GM23338 (cell line): Measurements from ENCODE around the gene DIDO1.

ENCODE experiments used
- EZH2 ChIP-seq: fragments of 200-600 bp; sonication (generic); IDR thresholded peaks from one replicate; pipeline ENCODE4 v1.8.0; 2017; ENCODE audit warnings: antibody characterized with exemption, mild to moderate bottlenecking, low read depth; ENCODE audit not compliant: unreplicated experiment
- REST ChIP-seq: IDR thresholded peaks from one replicate; pipeline ENCODE4 v1.6.1; 2018; ENCODE audit warnings: antibody characterized with exemption; ENCODE audit not compliant: unreplicated experiment
- ZNF331 ChIP-seq: fragments of 250-450 bp; sonication (Bioruptor Pico); IDR thresholded peaks from 2 replicates; pipeline ENCODE4 v1.5.0; 2020; ENCODE audit warnings: low read depth, mild to moderate bottlenecking, moderate library complexity
- TF ChIP-seq, protein P1 (sequence below), 2 experiments: fragments of 200-600 bp in 1 of 2; sonication (generic) in 1 of 2; conservative IDR thresholded peaks; 2 replicates each; pipeline versions ENCODE4 v1.5.1 to v1.6.1; 2016 to 2017; ENCODE audit warnings: antibody characterized with exemption in 2 of 2, low read depth in 2 of 2, mild to moderate bottlenecking in 2 of 2, moderate library complexity in 1 of 2

DNA sequence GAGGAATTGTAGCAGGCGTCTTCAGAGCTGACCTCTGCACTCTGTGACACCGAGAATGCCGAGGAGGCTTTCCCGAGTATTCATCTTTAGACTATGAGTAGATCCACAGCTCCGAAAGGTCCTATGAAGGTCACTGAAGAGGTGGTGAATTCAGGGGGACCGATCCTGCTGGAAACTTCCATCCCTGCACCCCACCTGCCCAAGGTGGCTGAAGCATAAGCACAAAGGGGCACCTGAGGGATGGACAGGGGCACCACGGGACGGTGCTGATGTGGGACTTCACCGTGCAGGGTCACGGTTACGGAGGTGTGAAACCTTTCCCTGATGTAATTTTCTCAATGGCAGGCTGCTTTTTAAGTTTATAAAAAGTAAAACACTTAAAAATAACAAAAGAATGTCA lies 24.4 kb downstream of the DIDO1 start:
- TF ChIP-seq ZNF331 (CRISPR knock-in tag) (no peak), REST (no peak), EZH2 (no peak)
- TF ChIP-seq, protein P1, sequence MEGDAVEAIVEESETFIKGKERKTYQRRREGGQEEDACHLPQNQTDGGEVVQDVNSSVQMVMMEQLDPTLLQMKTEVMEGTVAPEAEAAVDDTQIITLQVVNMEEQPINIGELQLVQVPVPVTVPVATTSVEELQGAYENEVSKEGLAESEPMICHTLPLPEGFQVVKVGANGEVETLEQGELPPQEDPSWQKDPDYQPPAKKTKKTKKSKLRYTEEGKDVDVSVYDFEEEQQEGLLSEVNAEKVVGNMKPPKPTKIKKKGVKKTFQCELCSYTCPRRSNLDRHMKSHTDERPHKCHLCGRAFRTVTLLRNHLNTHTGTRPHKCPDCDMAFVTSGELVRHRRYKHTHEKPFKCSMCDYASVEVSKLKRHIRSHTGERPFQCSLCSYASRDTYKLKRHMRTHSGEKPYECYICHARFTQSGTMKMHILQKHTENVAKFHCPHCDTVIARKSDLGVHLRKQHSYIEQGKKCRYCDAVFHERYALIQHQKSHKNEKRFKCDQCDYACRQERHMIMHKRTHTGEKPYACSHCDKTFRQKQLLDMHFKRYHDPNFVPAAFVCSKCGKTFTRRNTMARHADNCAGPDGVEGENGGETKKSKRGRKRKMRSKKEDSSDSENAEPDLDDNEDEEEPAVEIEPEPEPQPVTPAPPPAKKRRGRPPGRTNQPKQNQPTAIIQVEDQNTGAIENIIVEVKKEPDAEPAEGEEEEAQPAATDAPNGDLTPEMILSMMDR (conservative IDR thresholded peaks at IDR 0.05; ENCODE audit: low read depth in 2 of 2): no peak
